C4-2B (cell line): ENCODE measurements around the gene FOXK2.

Experiments used
- CTCF ChIP-seq: fragments of 450-650 bp; conservative IDR thresholded peaks from 2 replicates; pipeline ENCODE4 v1.5.1; 2017; ENCODE audit warnings: mild to moderate bottlenecking
- ZFX ChIP-seq: fragments of 450-650 bp; IDR thresholded peaks from 2 replicates; pipeline ENCODE4 v1.6.1; 2017

DNA sequence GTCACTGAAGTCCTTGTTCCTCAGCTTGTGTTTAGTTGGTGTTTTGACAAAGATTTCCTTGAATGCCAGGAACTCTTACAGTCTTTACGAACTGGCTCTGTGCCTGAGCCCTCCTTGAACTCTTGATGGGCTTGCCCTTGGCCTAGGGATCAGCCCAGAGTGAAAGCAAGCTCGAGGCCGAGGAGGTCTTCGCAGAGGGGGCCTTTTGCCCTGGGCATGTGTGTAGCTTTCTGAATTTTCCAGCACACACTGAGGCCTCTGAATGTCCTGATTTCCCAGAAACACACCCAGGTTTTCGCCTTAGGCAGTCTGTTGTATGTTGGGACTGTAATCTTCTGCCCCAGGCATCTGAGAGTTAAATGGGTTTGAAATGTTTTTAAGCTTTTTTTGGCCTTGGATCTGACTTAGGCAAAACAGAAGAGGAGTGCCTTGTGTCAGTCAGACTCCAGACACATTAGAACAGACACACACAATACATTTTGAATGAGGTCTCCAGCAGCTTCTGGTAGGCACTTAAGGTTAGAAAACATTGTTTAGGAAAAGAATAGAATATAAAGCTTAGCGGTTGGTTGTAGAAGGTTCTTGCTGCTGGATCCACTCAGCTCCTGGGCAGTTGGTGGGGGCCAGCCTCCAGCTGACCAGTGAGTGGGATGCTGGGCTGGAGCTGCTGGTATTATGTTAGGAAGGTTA lies 17.1 kb downstream of the FOXK2 start:
- TF ChIP-seq CTCF (no peak), ZFX (no peak)
